Right renal cortex interstitium (tissue), 3 donors: ENCODE measurements around the gene SLC22A1. TPM values are rescaled to one million over a fixed set of nuclear protein-coding genes. Genes with fewer than 3 reads are reported as not detected.
"Not testable (repeated sequence)": the region's sequence is repeated elsewhere in the genome, so short reads cannot be mapped to it uniquely, and the experiment has no call there.

Source experiments
- DNase-seq, 3 donors: peaks; one replicate each; pipeline ENCODE4 v3.0.0-alpha.2; 2013; ENCODE audit warnings: low read depth in 3 of 3, low spot score in 2 of 3
- polyA plus RNA-seq, 3 donors: library from polyadenylated mRNA; unstranded; fragments of 120-200 nt; gene quantifications; one replicate each; pipeline ENCODE4 v1.2.1, GENCODE V29; 2013; ENCODE audit not compliant: insufficient read length in 3 of 3

Gene SLC22A1
- polyA plus RNA-seq, 3 donors, result 0.32 to 1.3 (median 0.35) TPM

GRCh38 chr6:160092602-160093001, 29.0 kb upstream of the SLC22A1 start:
- no peak for DNase-seq

GRCh38 chr6:160093061-160093460, 28.6 kb upstream of the SLC22A1 start:
- no peak for DNase-seq

DNA sequence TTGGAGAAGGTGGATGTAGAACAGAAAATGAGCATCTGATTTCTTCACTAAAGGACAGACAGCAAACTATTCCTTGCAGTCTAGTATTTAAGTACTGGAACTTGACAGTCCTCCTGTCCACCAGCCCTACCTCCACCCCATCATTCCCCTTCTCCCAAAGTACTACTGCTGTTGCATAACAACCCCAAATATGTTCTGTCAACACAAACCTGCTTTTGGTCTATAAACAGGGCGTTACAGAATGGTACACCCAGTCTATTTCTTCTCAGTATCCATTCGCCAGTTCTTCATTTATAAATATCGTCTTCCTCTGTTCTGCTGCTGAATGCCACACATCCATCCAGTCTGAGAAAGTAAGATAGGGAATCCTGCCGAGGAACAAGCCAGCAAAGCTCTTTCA, 27.7 kb upstream of the SLC22A1 start:
- DNase-seq, result no peak

DNA sequence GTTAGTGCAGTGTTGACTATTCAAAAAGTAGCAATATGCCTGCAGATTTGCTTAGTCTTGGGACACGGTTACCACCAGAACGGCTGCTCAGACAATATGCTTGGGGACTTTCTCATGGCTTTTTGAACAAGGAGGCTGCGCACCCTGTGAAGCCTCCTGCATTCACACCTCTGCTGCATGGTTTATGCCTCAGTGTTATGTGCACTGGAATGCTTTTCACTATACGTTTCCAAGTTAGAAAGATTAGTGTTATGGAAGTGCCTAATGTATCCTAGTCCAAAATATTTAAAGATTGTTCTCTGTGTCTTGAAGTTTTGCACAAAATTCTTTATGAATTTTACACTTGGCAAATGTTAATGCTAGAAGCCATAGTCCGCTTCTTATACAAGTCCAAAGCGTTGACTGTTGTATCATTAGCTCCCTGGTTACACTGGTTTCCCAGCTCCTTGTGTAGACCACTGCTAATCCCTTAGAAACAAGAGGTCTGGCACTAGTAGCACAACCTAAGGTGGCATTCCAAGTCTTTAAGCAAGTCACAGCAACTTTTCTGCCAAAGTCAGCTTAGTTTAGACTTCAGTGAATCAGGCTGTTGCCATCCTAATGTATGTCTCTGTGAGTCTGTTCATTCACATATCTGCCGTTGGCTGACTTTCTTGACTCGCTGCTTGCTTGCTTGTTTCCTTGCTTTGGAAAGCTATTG, 26.3 kb upstream of the SLC22A1 start:
- no peak for DNase-seq

GRCh38 chr6:160101277-160102205, 20.1 kb upstream of the SLC22A1 start:
- no peak for DNase-seq

DNA sequence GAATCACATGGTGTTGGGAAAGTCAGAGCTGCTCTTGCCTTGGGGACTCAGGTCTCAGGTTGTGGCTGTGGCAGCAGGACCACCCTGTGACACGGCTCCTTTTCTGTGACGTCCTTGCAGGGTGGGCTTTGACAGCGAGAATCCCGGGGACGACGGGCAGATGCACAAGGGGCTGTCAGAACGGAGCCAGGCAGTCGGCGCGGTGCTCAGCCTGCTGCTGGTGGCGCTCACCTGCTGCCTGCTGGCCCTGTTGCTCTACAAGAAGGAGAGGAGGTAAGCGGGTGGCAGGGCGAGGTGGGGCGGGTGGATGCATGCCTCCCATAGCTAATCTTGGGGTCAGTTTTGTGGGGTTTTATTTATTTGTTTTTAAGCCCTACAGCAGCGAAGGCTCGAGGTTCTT, 19.2 kb upstream of the SLC22A1 start:
- no peak for DNase-seq

DNA sequence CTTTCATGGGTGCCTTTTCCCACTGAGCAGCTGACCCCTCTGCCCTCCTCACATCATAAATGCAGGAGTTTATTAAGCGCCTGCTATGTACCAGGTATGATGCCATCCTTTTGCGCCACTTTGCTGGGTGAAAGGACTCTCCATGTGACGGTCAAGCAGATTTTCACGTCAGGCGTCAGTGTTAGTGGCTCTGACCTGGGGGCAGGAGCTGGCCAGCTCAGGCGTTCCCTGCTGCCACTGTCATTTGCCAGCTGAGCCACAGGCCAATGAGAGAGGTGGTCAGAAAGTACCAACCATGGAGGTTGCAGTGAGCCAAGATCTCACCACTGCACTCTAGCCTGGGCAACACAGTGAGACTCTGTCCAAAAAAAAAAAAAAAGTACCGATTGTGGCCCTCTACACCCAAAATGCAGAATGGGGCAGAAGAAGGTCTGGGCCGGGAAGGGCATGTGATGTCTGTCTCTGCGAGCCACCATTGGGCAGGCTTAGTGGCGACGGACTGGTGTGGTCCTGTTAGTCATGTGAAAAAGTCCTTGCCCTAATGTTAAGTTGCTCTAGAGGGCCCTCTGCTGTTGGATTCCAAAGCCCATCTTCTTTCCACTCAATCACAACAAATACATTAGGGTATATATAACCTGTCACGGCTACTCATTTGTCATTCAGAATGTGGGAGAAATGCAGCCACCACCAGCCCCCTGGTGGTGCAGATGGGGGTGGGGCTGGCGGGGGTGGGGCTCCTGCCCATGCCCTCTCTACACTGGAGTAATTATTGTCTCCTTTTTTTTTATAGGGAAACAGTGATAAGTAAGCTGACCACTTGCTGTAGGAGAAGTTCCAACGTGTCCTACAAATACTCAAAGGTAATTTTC, 18.4 kb upstream of the SLC22A1 start:
- DNase-seq, result no peak

DNA sequence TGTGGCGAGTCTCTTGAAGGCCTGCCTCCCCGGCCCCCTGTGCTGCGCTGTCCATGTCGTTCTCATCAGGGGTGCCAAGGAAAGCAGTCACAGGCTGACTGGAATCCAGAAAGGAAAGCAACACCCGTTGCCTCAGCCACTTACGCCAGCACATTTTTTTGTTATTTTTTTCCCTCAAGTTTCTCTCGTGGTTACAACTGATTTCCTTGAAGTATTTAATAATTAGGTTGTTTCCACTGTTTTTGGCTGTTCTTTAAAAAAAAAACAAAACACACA, 17.9 kb upstream of the SLC22A1 start:
- DNase-seq, result no peak

GRCh38 chr6:160104821-160105517, 16.6 kb upstream of the SLC22A1 start:
- no peak for DNase-seq

GRCh38 chr6:160106010-160106409, 15.6 kb upstream of the SLC22A1 start:
- DNase-seq, result no peak

GRCh38 chr6:160106701-160107100, 14.9 kb upstream of the SLC22A1 start:
- DNase-seq, result no peak

DNA sequence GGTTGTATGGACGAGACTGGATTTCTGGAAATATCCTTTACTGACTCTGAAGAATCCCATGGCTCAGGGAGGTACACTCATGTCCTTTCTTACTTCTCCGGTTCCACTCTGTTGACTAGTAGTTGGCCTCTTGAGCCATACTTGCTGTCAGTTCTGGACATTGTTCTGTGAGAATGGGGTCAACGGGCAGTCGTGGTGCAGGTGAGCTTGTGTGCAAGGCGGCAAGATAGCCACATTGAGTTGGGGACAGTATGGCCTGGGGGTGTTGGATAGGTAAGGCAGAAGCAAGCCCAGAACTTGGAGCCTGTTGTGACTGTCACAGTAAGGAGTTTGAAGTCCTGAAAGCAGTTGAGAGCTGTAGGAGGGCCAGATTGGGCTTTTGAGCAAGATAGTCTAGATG, 13.5 kb upstream of the SLC22A1 start:
- DNase-seq, result no peak

DNA sequence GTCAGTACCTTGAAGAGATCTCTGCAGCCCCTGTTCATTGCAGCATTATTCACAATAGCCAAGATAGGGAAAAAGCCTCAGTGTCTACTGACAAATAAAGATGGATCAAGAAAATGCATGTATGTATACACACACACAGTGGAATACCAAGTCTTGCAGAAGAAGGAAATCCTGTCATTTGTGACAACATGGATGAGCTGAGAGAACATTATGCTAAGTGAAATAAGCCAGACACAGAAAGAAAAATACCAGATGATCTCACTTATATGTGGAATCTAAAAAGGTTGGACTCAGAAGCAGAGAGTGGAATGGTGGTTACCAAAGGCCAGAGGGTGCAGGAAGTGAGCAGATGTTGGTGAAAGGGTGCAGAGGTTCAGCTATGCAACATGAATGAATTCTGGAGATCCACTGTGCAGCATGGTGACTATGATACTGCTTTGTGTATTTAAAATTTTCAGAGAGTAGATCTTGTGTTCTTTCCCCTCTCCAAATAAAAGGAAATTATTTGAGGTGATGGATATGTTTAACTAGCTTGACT, 11.0 kb upstream of the SLC22A1 start:
- no peak for DNase-seq

- DNase-seq, result no peak
Observed at GRCh38 chr6:160111806-160112205, 9.8 kb upstream of the SLC22A1 start.

DNA sequence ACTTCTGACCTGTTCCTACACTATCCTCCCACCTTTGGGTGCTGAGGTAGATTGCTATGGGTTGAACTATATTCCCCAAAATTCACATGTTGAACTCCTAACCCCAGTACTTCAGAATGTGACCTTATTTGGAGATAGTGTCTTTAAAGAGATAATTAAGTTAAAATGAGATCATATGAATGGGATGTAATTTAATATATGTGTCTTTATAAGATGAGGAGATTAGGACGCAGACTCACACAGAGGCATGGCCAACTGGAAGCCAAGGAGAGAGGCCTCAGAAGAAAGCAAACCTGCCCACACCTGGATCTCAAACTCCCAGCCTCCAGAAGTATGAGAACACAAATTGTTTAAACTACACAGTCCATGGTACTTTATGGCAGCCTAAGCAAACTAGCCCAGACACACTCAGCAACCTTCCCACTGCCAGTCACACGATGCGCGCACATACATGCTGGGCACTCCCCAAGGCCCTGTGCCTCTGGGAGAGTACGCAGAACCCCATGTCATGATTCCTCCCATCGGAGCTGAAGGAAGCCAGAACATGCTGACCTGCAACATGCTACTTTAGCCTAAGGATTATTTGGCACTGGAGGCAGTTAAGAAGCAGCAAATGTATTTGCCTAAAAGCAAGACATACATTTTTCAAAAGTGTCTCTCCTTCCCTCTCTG, 8.9 kb upstream of the SLC22A1 start:
- DNase-seq, result no peak

GRCh38 chr6:160114536-160114935, 7.1 kb upstream of the SLC22A1 start:
- not testable (repeated sequence) for DNase-seq

DNA sequence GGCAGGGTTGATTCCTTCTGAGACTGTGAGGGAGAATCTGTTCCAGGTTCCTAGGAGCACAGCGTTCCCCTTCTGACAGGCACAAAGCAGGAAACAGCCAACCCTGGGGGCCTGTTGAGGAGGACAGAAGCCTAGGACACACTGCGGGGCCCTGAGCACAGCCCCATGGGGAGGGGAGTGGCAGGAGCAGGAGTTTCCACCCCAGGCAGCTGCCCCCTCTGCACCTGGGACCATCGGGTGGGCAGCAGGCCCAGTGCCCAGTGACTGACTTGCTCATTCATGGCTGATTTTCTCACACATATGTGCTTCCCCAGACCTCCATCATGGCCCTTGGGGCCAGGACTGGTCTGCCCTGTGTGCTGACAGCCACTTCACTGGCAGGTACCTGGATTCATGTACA, 6.2 kb upstream of the SLC22A1 start:
- DNase-seq, result no peak

DNA sequence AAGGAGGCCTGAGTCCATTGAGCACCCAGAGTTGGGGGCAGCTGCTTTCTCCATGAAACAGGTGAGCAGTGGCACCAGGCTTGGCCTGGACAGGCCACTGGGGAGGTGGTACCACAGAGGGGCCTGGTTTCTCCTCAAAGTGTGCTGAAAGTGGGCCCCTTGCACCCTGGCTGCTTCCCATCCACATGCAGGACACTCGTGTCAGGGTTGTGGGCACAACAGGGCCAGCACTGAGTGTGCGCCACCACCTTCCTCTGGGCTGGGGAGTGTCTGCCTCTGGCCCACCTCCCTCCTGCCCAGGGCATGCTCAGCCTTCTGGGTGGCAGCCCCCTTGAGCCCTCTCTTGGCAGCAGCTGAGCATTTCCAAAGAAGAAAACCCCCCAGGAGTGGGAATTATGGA, 5.2 kb upstream of the SLC22A1 start:
- no peak for DNase-seq

DNA sequence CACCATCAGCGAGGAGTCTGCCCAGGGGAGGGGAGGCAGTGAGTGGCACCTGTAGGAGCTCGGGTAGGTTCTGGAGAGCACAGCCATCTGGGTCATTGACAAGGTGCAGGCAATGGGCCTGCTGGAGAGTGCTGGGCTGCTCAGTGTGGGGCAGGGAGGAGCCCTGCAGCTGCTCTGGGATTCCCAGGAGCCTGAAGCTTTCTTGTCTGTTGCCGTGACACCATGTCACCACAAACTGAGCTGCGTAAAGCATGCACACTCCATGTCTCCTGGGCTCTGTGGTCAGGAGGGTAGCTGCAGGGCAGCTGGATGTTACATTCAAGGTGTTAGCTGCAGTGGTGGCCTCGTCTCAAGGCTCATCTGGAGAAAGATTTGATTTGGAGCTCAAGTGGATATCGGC, 4.5 kb upstream of the SLC22A1 start:
- DNase-seq, result no peak
